Stimulated activated CD4-positive, alpha-beta T cell treated with anti-CD3 and anti-CD28 coated beads, Interleukin-15, amount 100 ng/mL, for 1 hour (primary cell): Measurements from ENCODE around the gene ITPR1.

Source experiments
- DNase-seq, 2 donors: peaks; one replicate each; pipeline ENCODE4 v3.0.0-alpha.2; 2020; ENCODE audit warnings: low read depth in 1 of 2, low spot score in 1 of 2

Gene ITPR1

DNA sequence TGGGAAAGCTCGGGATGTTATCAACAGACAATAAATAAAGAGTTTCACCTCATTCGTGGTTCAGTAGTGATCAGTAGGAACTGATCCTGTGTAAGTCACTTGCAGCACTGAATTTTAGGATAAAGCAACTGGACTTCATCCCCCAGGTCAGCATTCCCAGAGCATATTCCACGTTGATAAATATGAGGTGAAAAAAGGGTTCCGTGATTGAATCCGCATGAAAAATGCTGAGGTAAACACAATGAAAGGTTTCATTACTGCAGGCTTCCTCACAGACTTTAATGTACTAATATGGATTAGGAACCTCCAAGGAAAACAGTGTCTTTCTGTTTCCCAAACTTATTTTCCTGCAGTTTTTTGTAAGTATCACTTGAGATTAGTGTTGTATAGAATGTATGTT is 308.7 kb downstream of the ITPR1 start:
- DNase-seq = no peak

DNA sequence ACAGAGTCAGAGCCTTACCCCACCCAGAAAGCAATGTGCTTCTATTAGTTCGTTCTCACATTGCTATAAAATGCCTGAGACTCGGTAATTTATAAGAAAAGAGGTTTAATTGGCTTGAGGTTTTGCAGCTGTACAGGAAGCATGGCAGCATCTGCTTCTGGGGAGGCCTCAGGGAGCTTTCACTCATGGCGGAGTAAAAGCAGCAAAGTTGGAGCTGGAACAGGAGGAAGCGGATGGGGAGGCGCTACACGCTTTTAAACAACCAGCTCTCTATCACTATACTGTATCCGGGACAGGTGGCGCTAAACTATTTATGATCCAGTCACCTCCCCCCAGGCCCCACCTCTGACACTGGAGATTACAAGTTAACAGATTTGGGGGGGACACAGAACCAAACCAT is 309.8 kb downstream of the ITPR1 start:
- DNase-seq = no peak

DNA sequence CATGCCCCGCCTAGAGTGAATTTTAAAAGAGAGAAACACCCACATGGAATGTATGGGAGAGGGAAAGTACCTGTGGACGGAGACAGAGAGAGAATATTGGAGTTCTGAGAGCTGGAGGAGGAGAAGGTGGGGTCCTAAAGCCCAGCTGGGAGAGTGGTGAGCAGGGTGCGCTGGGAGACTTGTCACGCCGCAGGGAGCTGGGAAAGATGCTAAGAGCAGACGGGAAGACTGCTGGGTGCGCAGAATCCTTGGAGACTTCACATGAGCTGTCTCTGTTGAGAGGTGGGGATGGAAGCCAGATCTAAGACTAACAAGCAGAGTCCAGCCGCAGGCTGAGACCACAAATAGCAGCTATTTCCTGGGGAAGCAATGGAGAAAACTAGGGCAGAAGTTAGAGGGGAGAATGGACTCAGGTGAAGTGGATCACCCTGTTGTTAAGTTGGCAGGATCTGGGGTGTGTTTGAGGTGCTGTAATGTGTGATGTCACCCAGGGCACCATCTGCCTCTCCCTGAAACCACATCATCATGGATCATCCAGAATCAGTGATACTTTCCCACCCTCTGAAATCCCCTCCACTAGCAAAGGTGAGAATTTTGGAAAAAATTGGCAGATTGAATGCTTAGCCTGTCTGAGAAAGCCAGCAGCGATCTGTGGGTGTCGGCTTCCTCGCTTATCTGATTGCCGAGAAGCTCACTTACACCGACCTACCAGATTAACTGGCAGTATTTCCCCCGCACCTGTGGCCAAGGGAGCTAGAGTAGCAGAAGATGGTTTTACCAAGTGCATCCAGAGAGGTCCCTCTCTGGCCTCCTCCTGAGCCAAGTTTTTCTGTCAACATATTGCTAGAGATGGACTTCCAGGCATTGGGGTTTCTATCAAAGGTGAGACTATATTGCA is 311.3 kb downstream of the ITPR1 start:
- no peak for DNase-seq

- no peak for DNase-seq
Measured at GRCh38 chr3:4805662-4806061, 312.5 kb downstream of the ITPR1 start.

DNA sequence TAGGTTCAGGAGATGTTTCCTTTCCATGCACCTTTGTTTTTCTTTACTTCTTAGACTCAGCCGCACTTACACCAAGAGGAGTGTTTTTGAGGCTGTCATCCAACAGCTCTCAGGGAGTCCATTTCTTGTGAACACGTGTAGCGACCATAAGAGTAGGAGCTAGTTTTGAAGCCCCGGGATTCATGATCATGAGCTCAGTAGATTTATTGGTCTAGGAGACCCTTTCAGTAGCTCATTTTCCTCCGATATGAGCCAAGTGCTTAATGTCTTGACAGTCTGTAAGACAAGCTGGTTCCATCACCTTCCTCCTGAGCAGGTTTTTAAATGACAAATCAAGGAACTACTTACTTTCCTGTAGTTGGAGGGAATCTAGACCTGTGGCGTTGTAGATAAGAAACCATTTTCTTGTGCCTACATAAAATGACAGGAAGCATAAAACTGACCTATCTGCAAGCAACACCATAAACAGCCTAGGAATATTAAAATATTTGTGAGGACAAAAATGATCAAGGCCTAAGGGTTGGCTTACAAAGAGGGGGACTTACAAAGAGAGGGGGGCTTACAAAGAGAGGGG is 313.5 kb downstream of the ITPR1 start:
- DNase-seq = no peak

DNA sequence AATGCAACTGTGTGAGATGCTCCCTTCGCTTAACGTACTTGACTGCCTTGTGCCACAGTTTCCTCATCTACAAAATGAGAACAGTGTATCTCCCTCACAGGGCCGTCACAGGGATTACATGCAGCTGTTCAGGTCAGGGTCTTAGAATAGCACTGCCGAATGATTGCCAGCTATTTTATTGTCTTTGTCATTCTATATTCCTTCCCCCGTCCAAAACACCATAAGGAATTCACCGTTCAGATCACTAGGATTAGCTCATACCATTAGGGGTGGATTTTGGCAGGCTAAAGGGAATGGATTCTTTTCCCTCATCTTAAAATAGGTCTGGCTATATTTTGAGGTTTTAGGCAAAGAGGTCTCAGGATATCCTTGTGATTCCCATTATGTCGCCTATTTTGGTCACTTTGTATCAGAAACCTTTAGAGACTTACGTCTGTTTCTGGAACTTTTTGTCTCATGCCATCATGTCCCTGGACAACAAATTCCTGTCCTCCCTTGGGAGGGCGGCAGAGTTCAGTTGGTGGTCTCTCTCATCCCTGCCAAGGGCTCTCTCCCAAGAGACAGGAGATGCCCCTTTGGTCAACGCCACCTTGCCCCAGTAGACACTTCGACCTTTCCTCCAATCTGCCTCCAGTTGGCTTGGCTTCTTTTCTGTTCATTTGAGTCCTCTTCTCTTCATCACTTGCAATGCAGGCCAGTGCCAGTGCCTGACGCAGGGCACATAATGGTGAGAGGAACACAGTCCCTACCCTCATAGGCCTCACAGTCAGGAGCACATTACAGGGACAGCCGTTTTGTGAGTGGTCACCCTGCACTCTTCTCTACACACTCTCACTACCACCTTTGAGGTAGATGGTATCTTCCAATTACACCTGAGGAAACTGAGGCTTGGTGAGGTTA is 314.5 kb downstream of the ITPR1 start:
- no peak for DNase-seq

DNA sequence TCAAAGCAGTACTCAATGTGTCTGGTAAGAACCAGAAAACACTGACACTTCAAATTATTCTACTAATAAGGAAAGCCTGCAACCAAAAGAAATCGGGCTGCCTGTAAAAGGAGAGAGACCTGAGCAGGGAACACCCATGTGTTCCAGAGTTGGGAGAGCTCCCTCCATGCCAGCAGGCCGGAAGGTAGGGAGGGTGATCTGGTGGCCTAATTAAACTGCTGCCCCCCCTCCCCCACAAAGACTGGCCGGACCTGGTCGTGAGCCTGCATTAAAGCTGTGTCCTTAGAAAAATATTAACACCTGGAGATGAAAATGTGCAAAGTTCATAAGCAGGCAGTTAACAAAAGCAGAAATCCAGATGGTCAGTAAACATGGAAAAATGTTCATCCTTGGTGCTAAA is 315.5 kb downstream of the ITPR1 start:
- no peak for DNase-seq

- no peak for DNase-seq
Measured at GRCh38 chr3:4809922-4810321, 316.8 kb downstream of the ITPR1 start.

DNA sequence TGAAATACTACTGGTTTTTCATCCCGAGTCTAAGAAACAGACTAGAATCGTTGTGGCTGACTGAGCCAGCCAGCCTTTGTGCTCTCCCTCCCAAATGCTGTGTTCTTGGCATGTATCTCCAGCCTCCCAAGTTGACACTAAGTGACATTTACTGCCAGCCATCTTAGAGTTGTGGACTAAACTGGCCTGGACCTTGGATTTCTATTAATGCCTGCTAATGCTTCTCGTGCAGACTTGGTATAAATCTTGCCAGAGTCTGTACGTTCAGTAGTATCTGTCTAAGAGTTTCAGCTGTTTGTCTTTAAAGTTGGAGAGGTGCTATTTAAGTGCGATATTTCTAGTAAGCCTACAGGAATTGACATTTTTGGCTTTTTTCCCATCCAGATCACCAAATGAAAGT is 319.4 kb downstream of the ITPR1 start:
- no peak for DNase-seq

DNA sequence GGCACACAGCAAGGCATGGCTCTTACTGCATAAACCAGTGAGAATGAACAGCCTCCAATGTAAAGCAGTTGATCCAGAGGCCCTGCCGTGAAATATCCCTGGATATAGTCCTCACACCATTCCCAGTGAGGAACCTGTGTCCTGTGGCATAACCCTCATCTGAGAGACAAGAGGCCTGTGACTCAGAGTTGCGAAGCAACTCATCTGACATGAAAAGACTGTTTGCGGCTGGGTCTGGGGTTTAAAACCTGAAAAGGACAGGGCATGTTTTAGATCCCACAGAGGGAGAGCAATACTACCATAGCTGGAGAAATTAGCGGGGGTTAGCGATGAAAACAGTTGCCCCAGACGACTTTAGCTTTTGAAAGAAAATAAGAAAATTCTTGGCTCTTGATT is 320.8 kb downstream of the ITPR1 start:
- DNase-seq = no peak

- DNase-seq = no peak
Measured at GRCh38 chr3:4814305-4814903, 321.3 kb downstream of the ITPR1 start.

DNA sequence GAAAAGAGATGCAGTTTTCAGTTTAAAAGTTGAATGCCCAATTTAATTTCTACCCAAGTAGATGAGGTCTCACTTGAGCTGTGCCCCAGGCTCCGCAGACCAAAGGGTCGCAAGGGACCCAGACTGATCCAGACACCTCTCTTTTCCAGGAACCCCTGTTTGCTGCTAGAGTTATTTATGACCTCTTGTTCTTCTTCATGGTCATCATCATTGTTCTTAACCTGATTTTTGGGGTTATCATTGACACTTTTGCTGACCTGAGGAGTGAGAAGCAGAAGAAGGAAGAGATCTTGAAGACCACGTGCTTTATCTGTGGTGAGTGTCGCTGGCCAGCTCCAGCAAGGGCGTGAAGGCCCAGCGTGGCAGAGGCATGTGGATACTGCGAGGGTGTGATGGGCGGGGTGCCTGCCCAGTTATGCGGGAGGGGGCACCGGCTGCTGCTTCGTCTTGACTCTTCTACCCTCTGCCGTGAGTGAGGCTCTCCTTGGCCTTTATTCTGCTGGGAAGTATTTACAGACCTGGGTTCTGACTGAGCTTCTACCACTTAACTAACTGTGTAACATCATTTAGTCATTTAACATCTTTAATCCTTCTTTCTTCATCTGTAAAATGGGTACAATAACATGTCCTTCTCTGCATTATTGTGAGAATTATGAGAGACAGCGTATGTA is 321.9 kb downstream of the ITPR1 start:
- DNase-seq = no peak

DNA sequence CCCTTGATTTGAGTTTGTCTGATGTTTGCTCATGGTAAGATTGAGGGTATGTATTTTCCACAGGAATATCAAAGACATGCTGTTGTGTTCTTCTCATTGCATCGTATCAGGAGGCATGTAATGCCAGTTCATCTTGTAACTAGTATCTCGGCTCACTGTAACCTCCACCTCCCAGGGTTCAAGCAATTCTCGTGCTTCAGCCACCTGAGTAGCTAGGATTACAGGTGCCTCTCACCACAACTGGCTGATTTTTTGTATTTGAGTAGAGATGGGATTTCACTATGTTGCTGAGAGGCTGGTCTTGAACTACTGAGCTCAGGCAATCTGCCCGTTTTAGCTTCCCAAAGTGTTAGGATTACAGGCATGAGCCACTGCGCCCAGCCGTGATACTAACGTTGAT is 323.2 kb downstream of the ITPR1 start:
- no peak for DNase-seq

DNA sequence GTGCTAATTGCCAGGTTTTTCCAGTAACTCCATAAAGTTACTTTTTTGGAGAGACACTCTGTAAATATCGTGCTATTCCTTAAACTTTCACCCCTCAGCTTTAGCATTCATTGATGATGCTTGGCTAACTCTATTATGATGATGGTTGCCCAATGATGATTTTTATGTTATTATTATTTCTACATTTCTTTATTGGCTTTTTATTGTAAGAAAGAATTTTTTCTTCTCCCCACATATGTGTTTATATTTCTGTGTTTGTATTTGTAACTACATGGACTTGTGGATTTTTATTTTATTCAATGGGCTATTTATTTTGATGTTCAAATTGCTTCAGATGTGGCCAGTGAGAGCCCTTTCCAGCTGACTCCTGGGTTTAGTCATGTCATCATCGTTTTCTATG is 323.6 kb downstream of the ITPR1 start:
- no peak for DNase-seq

DNA sequence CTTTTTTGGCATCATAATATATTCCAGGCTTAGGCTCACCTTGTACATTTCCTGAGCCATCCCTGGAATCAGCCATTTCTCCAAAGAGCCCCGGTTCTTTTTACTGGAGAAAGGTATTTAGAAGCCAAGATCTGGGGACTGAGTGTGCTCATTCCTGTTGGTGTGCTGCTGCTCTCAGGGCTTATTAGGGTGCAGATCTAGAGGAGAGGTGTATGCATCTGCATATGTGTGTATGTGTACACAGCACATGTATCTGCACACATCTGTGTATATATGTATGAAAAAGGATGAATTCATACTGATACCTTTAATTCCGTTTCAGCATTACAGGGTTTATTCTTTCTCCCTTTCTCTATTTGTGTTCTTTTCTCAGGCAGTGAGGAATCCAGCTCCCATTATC is 324.0 kb downstream of the ITPR1 start:
- no peak for DNase-seq

DNA sequence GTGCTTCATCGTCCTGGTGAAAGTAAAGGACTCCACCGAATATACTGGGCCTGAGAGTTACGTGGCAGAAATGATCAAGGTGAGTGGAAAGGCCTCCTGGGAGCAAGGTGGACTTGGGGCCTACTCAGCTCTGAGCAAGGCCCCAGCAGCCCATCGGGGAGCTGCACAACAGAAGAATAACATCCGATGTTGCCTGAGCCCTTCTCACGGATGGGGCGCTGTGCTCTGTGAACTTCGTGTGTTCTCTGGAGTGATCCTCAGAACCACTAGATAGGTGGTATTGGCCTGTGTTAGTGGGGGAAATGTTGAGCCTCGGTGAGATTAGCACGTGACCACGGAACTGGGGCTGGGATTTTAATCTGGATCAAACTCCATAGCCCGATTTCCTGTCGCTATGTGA is 325.0 kb downstream of the ITPR1 start:
- DNase-seq = no peak

DNA sequence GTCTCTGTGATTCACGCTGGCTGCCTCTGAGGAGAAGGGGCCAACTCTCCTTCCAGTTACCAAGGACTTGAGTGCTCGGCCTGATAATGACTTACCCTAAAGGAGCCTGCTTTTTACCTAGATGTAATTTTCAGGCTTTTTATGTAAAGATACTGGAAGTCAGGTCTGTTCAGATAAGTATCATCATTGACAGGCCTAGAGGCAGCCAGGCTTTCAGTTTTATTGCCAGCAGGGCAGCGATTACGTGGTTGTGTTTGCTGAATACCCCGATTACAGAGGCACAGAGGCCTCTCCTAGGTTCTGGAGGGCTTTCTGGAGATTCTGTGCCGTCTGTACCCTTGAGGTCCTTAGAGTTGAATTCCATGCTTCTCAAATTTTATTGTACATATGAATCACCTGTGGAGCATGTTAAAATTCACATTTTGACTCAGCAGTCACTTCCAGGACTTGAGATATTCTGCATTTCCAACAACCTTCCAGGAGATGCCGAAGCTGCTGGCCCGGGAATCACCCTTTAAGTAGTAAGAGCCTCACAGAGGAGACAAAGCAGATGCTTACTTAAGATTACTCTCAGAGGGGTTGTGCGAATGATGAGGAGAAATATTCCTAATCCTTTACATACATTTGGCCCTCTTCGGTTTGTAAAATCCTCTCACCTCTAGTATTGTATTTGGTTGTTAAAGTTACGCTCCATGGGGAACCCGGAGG is 326.0 kb downstream of the ITPR1 start:
- no peak for DNase-seq

GRCh38 chr3:4819746-4820145 is 326.6 kb downstream of the ITPR1 start:
- DNase-seq = no peak

GRCh38 chr3:4820296-4821121 is 327.4 kb downstream of the ITPR1 start:
- DNase-seq = no peak
